Cardiac muscle cell (in vitro differentiated cells and primary cell): ENCODE measurements around the gene AP2A2. TPM values are rescaled to one million over a fixed set of nuclear protein-coding genes. Genes with fewer than 3 reads are reported as not detected.

ENCODE experiments used
- DNase-seq, 2 donors: peaks; one replicate each; pipeline versions ENCODE4 v3.0.0 to v3.0.0-alpha.2; 2010 to 2017; ENCODE audit warnings: low read depth in 1 of 2, low spot score in 1 of 2
- H3K27ac ChIP-seq: fragments of 200-600 bp; sonication (generic); 2 replicates; pipeline ENCODE4 v1.5.1; 2016
- H3K27me3 ChIP-seq: fragments of 200-600 bp; sonication (generic); 2 replicates; pipeline ENCODE4 v1.6.0; 2016; ENCODE audit warnings: control low read depth
- H3K36me3 ChIP-seq: fragments of 200-600 bp; sonication (generic); 2 replicates; pipeline ENCODE4 v1.5.1; 2016; ENCODE audit warnings: control low read depth
- H3K4me1 ChIP-seq: fragments of 200-600 bp; sonication (generic); 2 replicates; pipeline ENCODE4 v1.8.1; 2017; ENCODE audit warnings: low read depth, mild to moderate bottlenecking, mixed run types
- H3K4me3 ChIP-seq: fragments of 200-600 bp; sonication (generic); 2 replicates; pipeline ENCODE4 v1.5.1; 2016; ENCODE audit warnings: mild to moderate bottlenecking
- H3K9me3 ChIP-seq: fragments of 200-600 bp; sonication (generic); 2 replicates; pipeline ENCODE4 v1.5.1; 2017; ENCODE audit warnings: low read depth, mild to moderate bottlenecking, control low read depth
- polyA plus RNA-seq: library from polyadenylated mRNA; unstranded; fragments of >200 nt; fragmentation: Nextera tagmentation; extraction: Ambion mirVana; gene quantifications from 2 replicates; pipeline ENCODE4 v1.2.1, GENCODE V29; 2016
- total RNA-seq: library from RNA; depleted of rRNA; stranded (reverse); fragments of >200 nt; gene quantifications from 2 replicates; pipeline ENCODE4 v1.2.3, GENCODE V29; 2016
- TF ChIP-seq, protein P1 (sequence below): IDR thresholded peaks from 2 replicates; pipeline ENCODE4 v1.5.1; 2012; ENCODE audit warnings: low read depth, mild to moderate bottlenecking, low read length

The AP2A2 gene
- total and polyA plus RNA-seq, 2 experiments from 2014 or later: 47.6 to 77.6 TPM

GRCh38 chr11:951507-951906 is 25.8 kb downstream of the AP2A2 start:
- no peaks in the 10 kb centered on the region for H3K36me3 ChIP-seq
- H3K4me1 ChIP-seq: peaks cover 9% of the 10 kb centered on the region
- TF ChIP-seq, protein P1, sequence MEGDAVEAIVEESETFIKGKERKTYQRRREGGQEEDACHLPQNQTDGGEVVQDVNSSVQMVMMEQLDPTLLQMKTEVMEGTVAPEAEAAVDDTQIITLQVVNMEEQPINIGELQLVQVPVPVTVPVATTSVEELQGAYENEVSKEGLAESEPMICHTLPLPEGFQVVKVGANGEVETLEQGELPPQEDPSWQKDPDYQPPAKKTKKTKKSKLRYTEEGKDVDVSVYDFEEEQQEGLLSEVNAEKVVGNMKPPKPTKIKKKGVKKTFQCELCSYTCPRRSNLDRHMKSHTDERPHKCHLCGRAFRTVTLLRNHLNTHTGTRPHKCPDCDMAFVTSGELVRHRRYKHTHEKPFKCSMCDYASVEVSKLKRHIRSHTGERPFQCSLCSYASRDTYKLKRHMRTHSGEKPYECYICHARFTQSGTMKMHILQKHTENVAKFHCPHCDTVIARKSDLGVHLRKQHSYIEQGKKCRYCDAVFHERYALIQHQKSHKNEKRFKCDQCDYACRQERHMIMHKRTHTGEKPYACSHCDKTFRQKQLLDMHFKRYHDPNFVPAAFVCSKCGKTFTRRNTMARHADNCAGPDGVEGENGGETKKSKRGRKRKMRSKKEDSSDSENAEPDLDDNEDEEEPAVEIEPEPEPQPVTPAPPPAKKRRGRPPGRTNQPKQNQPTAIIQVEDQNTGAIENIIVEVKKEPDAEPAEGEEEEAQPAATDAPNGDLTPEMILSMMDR: no peak
- H3K4me3 ChIP-seq: no peak overlapping the region
- H3K27ac ChIP-seq: peak overlapping the region; percentile 76
- DNase-seq: no peak
- no peaks in the 10 kb centered on the region for H3K9me3 ChIP-seq
- no peaks in the 10 kb centered on the region for H3K27me3 ChIP-seq

- no peaks in the 10 kb centered on the region for H3K36me3 ChIP-seq
- H3K4me3 ChIP-seq: no peak overlapping the region
- peak; percentile 38 to 63 for DNase-seq
- no peaks in the 10 kb centered on the region for H3K9me3 ChIP-seq
- TF ChIP-seq, protein P1: no peak
- H3K27ac ChIP-seq: peak overlapping the region; percentile 76
- no peaks in the 10 kb centered on the region for H3K27me3 ChIP-seq
- H3K4me1 ChIP-seq: peaks cover 9% of the 10 kb centered on the region
Measured at GRCh38 chr11:952406-953385, 27.0 kb downstream of the AP2A2 start.

DNA sequence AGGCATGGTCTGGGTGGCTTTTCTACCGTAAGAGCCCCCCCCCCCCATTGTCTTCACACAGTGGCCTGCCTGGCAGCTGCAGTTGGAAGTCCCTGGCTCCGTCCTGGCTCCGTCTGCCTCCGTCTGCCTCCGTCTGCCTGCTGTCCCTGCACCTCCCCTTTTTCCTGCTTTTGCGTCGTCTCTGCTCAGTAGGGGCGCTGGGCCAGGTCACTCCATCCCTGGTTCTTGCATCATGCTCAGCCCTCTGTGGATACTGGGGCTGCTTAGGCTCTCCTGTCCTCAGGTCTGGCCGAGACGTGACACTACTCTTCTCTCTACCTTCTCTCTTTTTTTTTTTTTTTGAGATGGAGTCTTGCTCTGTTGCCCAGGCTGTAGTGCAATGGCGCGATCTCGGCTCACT is 27.8 kb downstream of the AP2A2 start:
- Histone ChIP-seq H3K36me3 (no peaks in the 10 kb centered on the region), H3K4me1 (peaks cover 9% of the 10 kb centered on the region), H3K9me3 (no peaks in the 10 kb centered on the region), H3K27me3 (no peaks in the 10 kb centered on the region), H3K27ac (no peak overlapping the region), H3K4me3 (no peak overlapping the region)
- TF ChIP-seq, protein P1: no peak
- DNase-seq: no peak

GRCh38 chr11:954392-955153 is 28.9 kb downstream of the AP2A2 start:
- Histone ChIP-seq H3K4me3 (no peak overlapping the region), H3K36me3 (peaks cover 4% of the 10 kb centered on the region), H3K27me3 (no peaks in the 10 kb centered on the region), H3K9me3 (no peaks in the 10 kb centered on the region), H3K4me1 (peaks cover 9% of the 10 kb centered on the region), H3K27ac (no peak overlapping the region)
- DNase-seq: no peak
- TF ChIP-seq, protein P1: no peak

- Histone ChIP-seq H3K27me3 (no peaks in the 10 kb centered on the region), H3K9me3 (no peaks in the 10 kb centered on the region), H3K4me3 (no peak overlapping the region), H3K27ac (peak overlapping the region; percentile 54), H3K36me3 (peaks cover 9% of the 10 kb centered on the region), H3K4me1 (peaks cover 9% of the 10 kb centered on the region)
- TF ChIP-seq, protein P1: no peak
- DNase-seq: no peak
Measured at GRCh38 chr11:955154-956063, 29.7 kb downstream of the AP2A2 start.
